HCT116 (cell line): Measurements from ENCODE around the gene PRKCA. TPM values are rescaled to one million over a fixed set of nuclear protein-coding genes. Genes with fewer than 3 reads are reported as not detected.

ENCODE experiments used
- ATAC-seq: fragments of 200-7000 bp; cut with Tn5 transposase; 2 replicates; pipeline ENCODE4 v1.9.1; 2020; ENCODE audit warnings: mild to moderate bottlenecking, moderate library complexity
- BruUV-seq: library from RNA; stranded (reverse); fragments of 400-500 nt; replicated peaks from 2 replicates; lab custom pipeline; 2021; lab: Mats Ljungman, UMichigan
- CTCF ChIA-PET: fragments of 300-600 bp; sonication (Branson Sonifier 250); formaldehyde crosslinking; loops from one replicate; lab custom pipeline; 2021; ENCODE audit warnings: antibody characterized with exemption; lab: Charles Lee
- POLR2A ChIA-PET: fragments of 300-600, 350-600 bp; sonication (Branson Sonifier 250); formaldehyde crosslinking; loops from one replicate; lab custom pipeline; 2021; ENCODE audit warnings: antibody characterized with exemption; lab: Charles Lee
- RAD21 ChIA-PET, 2 experiments: fragments of 300-600 bp; sonication (Branson Sonifier 250); formaldehyde crosslinking; loops; one replicate each; lab custom pipeline; 2023; ENCODE audit warnings: low total read pairs in 2 of 2; ENCODE audit not compliant: uncharacterized antibody in 2 of 2, unreplicated experiment in 2 of 2, low non-redundant PET in 1 of 2; lab: Charles Lee
- DNase-seq: peaks from one replicate; pipeline ENCODE4 v3.0.0-alpha.2; 2010; ENCODE audit warnings: low read depth, low spot score
- H2AFZ ChIP-seq: fragments of 200-600 bp; shearing (Covaris generic), sonication (generic); 2 replicates; pipeline ENCODE4 v1.6.1; 2017; ENCODE audit warnings: low read depth, mixed run types, mixed read lengths, antibody characterized with exemption, low read length; ENCODE audit not compliant: poor library complexity, severe bottlenecking
- H3K27ac ChIP-seq: 2 replicates; pipeline ENCODE4 v1.5.1; 2012; ENCODE audit warnings: low read depth, low read length
- H3K27me3 ChIP-seq: fragments of 200-600 bp; sonication (generic); 2 replicates; pipeline ENCODE4 v1.6.1; 2016; ENCODE audit warnings: mixed run types, low read length, mixed read lengths; ENCODE audit not compliant: insufficient read depth
- H3K36me3 ChIP-seq, 2 experiments: fragments of 200-500 bp in 1 of 2; fragments of 200-600 bp in 1 of 2; sonication (Bioruptor generic) in 1 of 2; sonication (generic) in 1 of 2; 2 replicates each; pipeline versions ENCODE4 v1.5.1 to v1.6.1; 2014 to 2016; ENCODE audit warnings: low read length in 2 of 2, inconsistent platforms in 1 of 2, mixed read lengths in 1 of 2, mixed run types in 1 of 2; ENCODE audit not compliant: insufficient read depth in 2 of 2, control insufficient read depth in 1 of 2
- H3K4me1 ChIP-seq, 2 experiments: fragments of 200-600 bp in 1 of 2; sonication (generic) in 1 of 2; 2 replicates each; pipeline versions ENCODE4 v1.5.1 to v1.6.1; 2012 to 2017; ENCODE audit warnings: low read length in 2 of 2, inconsistent platforms in 1 of 2, mild to moderate bottlenecking in 1 of 2, mixed read lengths in 1 of 2, mixed run types in 1 of 2, moderate library complexity in 1 of 2; ENCODE audit not compliant: insufficient read depth in 2 of 2, control insufficient read depth in 1 of 2
- H3K4me2 ChIP-seq: fragments of 200-600 bp; sonication (generic); 2 replicates; pipeline ENCODE4 v1.6.1; 2017; ENCODE audit warnings: mixed run types, low read length, mixed read lengths
- H3K4me3 ChIP-seq, 2 experiments: fragments of 200-600 bp in 1 of 2; sonication (generic) in 1 of 2; replicated peaks in 1 of 2; 2 replicates each; pipeline ENCODE4 v1.5.1; 2011 to 2016; ENCODE audit warnings: low read length in 2 of 2, control low read depth in 1 of 2, low read depth in 1 of 2, mild to moderate bottlenecking in 1 of 2, mixed read lengths in 1 of 2, mixed run types in 1 of 2
- H3K79me2 ChIP-seq: fragments of 200-600 bp; sonication (generic); 2 replicates; pipeline ENCODE4 v1.6.1; 2017; ENCODE audit warnings: mild to moderate bottlenecking, mixed run types, low read length, moderate library complexity, mixed read lengths; ENCODE audit not compliant: insufficient read depth
- H3K9ac ChIP-seq: fragments of 200-600 bp; sonication (generic); 2 replicates; pipeline ENCODE4 v1.6.1; 2016; ENCODE audit warnings: low read length, mixed read lengths
- H3K9me2 ChIP-seq: fragments of 200-600 bp; sonication (generic), shearing (Covaris generic); 2 replicates; pipeline ENCODE4 v1.6.1; 2017; ENCODE audit warnings: mixed run types, mild to moderate bottlenecking, moderate library complexity; ENCODE audit not compliant: insufficient read depth
- H3K9me3 ChIP-seq, 2 experiments: fragments of 200-500 bp in 1 of 2; fragments of 200-600 bp in 1 of 2; sonication (Bioruptor generic) in 1 of 2; sonication (generic) in 1 of 2; 2 replicates each; pipeline ENCODE4 v1.6.1; 2014 to 2017; ENCODE audit warnings: low read length in 2 of 2, mixed read lengths in 2 of 2, inconsistent platforms in 1 of 2, low read depth in 1 of 2, mild to moderate bottlenecking in 1 of 2, mixed run types in 1 of 2, moderate library complexity in 1 of 2; ENCODE audit not compliant: control insufficient read depth in 1 of 2, insufficient read depth in 1 of 2
- H4K20me1 ChIP-seq: fragments of 200-600 bp; sonication (generic), shearing (Covaris generic); 2 replicates; pipeline ENCODE4 v1.6.1; 2017; ENCODE audit warnings: mixed run types, mild to moderate bottlenecking, moderate library complexity; ENCODE audit not compliant: insufficient read depth
- CEBPB ChIP-seq: IDR thresholded peaks from 2 replicates; pipeline ENCODE4 v1.6.1; 2012; ENCODE audit warnings: low read depth
- POLR2A ChIP-seq: IDR thresholded peaks from 2 replicates; pipeline ENCODE4 v1.7.0; 2011; ENCODE audit warnings: borderline replicate concordance; ENCODE audit not compliant: insufficient read depth, insufficient read length; ENCODE audit errors: extremely low read depth
- SIN3A ChIP-seq: IDR thresholded peaks from 2 replicates; pipeline ENCODE4 v1.6.1; 2012; ENCODE audit warnings: low read depth
- ZNF274 ChIP-seq: fragments of 200-500 bp; sonication (Bioruptor generic); IDR thresholded peaks from 2 replicates; pipeline ENCODE4 v1.6.1; 2014; ENCODE audit warnings: mild to moderate bottlenecking, low read depth, low read length, inconsistent platforms
- intact Hi-C: fragments of 100-400 bp; cut with micrococcal nuclease; formaldehyde crosslinking; loops from 2 replicates; pipeline ENCODE4 v1.10.0; 2022
- total RNA-seq: library from RNA; stranded (reverse); gene quantifications from one replicate; pipeline ENCODE4 v1.2.1, GENCODE V29; 2021; ENCODE audit not compliant: unreplicated experiment
- TF ChIP-seq, protein P1 (sequence below): IDR thresholded peaks from 2 replicates; pipeline ENCODE4 v1.6.1; 2012; ENCODE audit warnings: low read depth
- TF ChIP-seq, protein P2 (sequence below): IDR thresholded peaks from 2 replicates; pipeline ENCODE4 v1.6.1; 2012

PRKCA gene
- total RNA-seq, 1 experiment from 2014 or later = 18.8 TPM

DNA sequence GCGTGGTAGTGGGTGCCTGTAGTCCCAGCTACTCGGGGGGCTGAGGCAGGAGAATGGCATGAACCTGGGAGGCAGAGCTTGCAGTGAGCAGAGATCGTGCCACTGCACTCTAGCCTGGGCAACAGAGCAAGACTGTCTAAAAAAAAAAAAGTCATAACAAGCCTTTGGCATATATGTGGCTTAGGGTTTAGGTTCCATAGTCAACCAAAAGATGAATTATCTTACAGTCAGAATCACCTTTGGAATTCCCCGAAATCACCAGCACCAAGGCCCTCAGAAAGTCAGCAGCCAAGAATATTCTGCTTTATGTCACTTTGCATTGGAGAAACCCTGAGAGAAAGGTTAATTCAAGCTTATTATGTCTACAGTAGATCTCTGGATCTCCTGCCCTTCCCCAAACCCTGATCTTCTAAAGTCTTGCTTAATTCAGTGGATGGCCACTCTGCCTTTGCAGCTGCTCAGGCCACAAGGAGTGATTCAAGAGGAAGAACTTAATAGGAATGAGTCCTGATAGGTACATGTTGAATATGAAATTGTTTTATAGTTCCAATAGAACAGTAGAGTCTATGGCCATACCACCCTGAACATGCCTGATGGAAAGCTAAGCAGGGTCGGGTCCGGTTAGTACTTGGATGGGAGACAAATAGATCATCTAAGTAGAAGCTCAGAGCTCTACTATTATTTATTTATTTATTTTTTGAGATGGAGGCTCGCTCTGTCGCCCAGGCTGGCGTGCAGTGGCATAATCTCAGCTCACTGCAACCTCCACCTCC is 336.5 kb downstream of the PRKCA start:
- Histone ChIP-seq H3K4me3 (no peak overlapping the region), H3K36me3 (no peaks in the 10 kb centered on the region), H3K9me3 (no peaks in the 10 kb centered on the region), H2AFZ (no peak overlapping the region), H4K20me1 (no peaks in the 10 kb centered on the region), H3K27ac (no peak overlapping the region), H3K9me2 (no peaks in the 10 kb centered on the region), H3K4me1 (peaks cover 0 to 6% of the 10 kb centered on the region in 2 experiments; a peak in 1 of 4 replicates), H3K27me3 (no peaks in the 10 kb centered on the region), H3K79me2 (no peaks in the 10 kb centered on the region), H3K9ac (no peak overlapping the region), H3K4me2 (no peak overlapping the region)
- ATAC-seq (no peak), DNase-seq (no peak)
- intact Hi-C loops = no loop called here
- TF ChIP-seq, protein P1, sequence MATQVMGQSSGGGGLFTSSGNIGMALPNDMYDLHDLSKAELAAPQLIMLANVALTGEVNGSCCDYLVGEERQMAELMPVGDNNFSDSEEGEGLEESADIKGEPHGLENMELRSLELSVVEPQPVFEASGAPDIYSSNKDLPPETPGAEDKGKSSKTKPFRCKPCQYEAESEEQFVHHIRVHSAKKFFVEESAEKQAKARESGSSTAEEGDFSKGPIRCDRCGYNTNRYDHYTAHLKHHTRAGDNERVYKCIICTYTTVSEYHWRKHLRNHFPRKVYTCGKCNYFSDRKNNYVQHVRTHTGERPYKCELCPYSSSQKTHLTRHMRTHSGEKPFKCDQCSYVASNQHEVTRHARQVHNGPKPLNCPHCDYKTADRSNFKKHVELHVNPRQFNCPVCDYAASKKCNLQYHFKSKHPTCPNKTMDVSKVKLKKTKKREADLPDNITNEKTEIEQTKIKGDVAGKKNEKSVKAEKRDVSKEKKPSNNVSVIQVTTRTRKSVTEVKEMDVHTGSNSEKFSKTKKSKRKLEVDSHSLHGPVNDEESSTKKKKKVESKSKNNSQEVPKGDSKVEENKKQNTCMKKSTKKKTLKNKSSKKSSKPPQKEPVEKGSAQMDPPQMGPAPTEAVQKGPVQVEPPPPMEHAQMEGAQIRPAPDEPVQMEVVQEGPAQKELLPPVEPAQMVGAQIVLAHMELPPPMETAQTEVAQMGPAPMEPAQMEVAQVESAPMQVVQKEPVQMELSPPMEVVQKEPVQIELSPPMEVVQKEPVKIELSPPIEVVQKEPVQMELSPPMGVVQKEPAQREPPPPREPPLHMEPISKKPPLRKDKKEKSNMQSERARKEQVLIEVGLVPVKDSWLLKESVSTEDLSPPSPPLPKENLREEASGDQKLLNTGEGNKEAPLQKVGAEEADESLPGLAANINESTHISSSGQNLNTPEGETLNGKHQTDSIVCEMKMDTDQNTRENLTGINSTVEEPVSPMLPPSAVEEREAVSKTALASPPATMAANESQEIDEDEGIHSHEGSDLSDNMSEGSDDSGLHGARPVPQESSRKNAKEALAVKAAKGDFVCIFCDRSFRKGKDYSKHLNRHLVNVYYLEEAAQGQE = no peak
- TF ChIP-seq POLR2A (no peak), ZNF274 (no peak), SIN3A (no peak), CEBPB (no peak)
- TF ChIP-seq, protein P2, sequence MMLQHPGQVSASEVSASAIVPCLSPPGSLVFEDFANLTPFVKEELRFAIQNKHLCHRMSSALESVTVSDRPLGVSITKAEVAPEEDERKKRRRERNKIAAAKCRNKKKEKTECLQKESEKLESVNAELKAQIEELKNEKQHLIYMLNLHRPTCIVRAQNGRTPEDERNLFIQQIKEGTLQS = no peak
- no TSS peak for BruUV-seq
- ChIA-PET CTCF (interaction anchor here (0.6 kb wide), 1 partner anchor 242 kb away, joined by 3 read pairs; no protein-coding TSS in a partner anchor), RAD21 (no interaction called here), POLR2A (no interaction called here)
